Midbrain (tissue), 1 donor: Measurements from ENCODE around the gene ZFR.
A peak's percentile ranks its signal among the peaks of the same experiment; 100 is the strongest.
"Not testable (repeated sequence)": the region's sequence is repeated elsewhere in the genome, so short reads cannot be mapped to it uniquely, and the experiment has no call there.

Experiments used
- DNase-seq: peaks from one replicate; lab custom pipeline; 2025; lab: John Stamatoyannopoulos, UW

ZFR gene

GRCh38 chr5:32410630-32411029, 33.9 kb downstream of the ZFR start:
- no peak for DNase-seq

DNA sequence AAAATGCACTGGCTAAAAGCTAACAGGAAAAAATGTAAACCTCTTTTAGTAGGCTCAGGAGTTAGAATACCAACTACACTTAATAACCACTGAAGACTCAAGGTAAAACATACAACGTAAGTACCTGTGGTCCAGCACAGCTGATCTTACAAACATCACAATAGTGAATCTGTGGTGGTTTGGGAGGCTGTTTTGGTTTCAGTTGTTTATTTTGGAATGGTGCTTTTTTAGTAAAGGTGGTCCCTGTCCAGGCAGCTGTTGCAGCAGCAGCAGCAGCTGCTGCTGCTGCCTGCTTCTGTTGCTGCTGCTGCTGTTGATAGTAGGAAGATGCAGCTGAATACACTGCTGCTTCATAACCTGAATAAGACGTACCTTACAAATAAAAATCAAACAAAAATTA, 37.9 kb downstream of the ZFR start:
- no peak for DNase-seq

DNA sequence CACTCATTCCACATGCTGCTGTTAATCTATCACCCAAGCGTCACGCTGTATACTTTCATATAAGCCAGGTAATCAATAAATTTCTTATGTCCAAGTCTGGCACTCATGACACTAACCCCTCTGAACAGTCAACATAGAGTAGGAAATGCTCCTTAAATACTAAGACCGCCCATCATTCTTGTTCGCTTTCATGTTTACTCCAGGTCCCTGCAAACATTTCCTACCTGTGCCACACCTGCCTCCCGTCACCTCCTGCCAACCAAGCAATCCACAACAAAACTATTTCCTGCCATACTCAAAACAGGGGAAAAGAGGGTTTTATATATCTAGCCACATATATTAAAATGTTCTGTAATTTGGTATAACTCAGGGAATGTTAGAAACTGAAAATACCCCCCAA, 39.0 kb downstream of the ZFR start:
- DNase-seq, result no peak

GRCh38 chr5:32403760-32404159, 40.8 kb downstream of the ZFR start:
- DNase-seq, result no peak

DNA sequence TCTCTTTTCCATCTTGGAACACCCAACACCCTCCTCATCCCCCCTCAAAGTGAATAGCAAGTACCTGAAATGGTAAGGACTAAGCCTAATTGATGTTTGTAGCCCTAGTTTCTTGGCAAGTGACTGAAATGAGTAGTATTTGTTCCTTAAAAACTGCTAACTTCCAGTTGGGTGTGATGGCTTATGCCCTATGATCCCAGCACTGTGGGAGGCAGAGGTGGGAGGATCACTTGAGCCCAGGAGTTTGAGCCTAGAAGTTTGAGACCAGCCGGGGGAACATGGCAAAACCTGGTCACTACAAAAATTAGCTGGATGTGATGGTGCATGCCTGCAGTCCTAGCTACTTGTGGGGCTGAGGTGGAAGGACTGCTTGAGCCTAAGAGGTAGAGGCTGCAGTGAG, 44.1 kb downstream of the ZFR start:
- no peak for DNase-seq

GRCh38 chr5:32398754-32399153, 45.8 kb downstream of the ZFR start:
- DNase-seq, result not testable (repeated sequence)

GRCh38 chr5:32394981-32395380, 49.6 kb downstream of the ZFR start:
- DNase-seq, result no peak

GRCh38 chr5:32392039-32392438, 52.5 kb downstream of the ZFR start:
- DNase-seq, result no peak

- DNase-seq, result no peak
These were observed 53.5 kb downstream of the ZFR start for GRCh38 chr5:32390819-32391591.

- peak; percentile 23 for DNase-seq
These were observed 56.0 kb downstream of the ZFR start for GRCh38 chr5:32388432-32389129.

- DNase-seq, result no peak
These were observed 56.7 kb downstream of the ZFR start for GRCh38 chr5:32387841-32388240.

- DNase-seq, result no peak
These were observed 57.3 kb downstream of the ZFR start for GRCh38 chr5:32387211-32387610.

- DNase-seq, result no peak
These were observed 59.9 kb downstream of the ZFR start for GRCh38 chr5:32384621-32385020.

DNA sequence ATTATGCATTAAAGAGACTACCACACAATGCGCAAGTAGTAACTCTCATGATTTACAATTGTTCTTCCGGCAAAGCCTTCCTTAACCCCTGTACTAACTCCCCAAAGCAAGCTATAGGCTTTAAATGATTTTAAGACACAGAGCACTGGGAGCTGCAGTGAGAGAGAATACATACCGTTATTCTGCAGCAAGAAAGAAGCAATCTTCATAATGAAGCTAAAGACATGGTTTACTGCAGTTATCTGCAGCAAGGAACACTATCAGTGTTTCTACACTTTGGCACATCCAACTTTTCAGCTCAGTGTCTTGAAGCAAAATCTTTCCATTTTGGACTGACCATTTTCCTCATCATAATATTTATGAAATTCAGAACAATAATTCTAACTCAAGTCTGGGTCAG, 61.0 kb downstream of the ZFR start:
- DNase-seq, result peak; percentile 23

GRCh38 chr5:32383065-32383464, 61.5 kb downstream of the ZFR start:
- peak; percentile 28 for DNase-seq

DNA sequence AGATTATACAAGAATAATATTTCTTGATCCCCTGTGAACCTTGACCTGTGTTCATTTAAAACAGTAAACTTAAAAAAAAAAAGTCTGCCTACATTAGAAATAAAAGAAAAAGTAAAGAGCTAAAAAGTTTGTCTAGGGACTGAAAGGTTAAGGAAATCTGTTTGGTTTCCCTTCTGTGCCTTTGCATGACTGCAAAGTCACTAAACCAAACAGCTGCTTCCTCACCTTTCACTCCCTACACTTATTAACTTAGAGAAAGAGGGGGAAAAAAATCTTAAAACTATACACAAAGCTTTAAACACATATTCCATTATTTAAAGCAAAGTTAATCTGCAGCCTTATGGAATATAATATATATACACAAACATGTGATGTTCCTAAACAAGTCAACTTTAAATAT, 65.1 kb downstream of the ZFR start:
- DNase-seq, result no peak

GRCh38 chr5:32378966-32379365, 65.6 kb downstream of the ZFR start:
- DNase-seq, result no peak

GRCh38 chr5:32369542-32370155, 74.9 kb downstream of the ZFR start:
- no peak for DNase-seq

- DNase-seq, result no peak
These were observed 75.5 kb downstream of the ZFR start for GRCh38 chr5:32369032-32369431.

DNA sequence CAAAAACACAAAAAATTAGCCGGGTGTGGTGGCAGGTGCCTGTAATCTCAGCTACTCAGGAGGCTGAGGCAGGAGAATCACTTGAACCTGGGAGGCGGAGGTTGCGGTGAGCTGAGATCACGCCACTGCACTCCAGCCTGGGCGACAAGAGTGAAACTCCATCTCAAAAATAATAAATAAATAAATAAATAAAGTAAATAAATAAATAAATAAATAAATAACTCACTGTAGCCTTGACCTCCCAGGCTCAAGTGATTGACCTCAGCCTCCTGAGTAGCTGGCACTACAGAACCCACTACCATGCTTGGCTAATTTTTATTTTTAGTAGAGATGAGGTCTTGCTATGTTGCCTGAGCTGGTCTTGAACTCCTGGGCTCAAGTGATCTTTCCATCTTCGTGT, 77.3 kb downstream of the ZFR start:
- not testable (repeated sequence) for DNase-seq

GRCh38 chr5:32365623-32366022, 78.9 kb downstream of the ZFR start:
- no peak for DNase-seq

GRCh38 chr5:32363030-32363429, 81.5 kb downstream of the ZFR start:
- DNase-seq, result no peak

- DNase-seq, result no peak
These were observed 82.0 kb downstream of the ZFR start for GRCh38 chr5:32362527-32362926.
